ENCODE data around the gene EED.

Gene EED

GRCh38 chr11:86244522-86245368 is at the start of gene EED:
Gene EED (plus strand): TSS chr11:86244753. CDS start chr11:86245230, 477 bp downstream.
- DNase-seq (ENCODE audit: low read depth in 2 of 2, low spot score in 1 of 2), result peak; percentile 77 to 91

- no peak for DNase-seq (ENCODE audit: low read depth in 2 of 2, low spot score in 1 of 2)
Measured at GRCh38 chr11:86194998-86195397, 49.6 kb upstream of the EED start.

GRCh38 chr11:86196085-86196696 is 48.4 kb upstream of the EED start:
- no peak for DNase-seq (ENCODE audit: low read depth in 2 of 2, low spot score in 1 of 2)

GRCh38 chr11:86196913-86197312 is 47.6 kb upstream of the EED start:
- DNase-seq (ENCODE audit: low read depth in 2 of 2, low spot score in 1 of 2), result no peak

GRCh38 chr11:86197448-86197847 is 47.1 kb upstream of the EED start:
- no peak for DNase-seq (ENCODE audit: low read depth in 2 of 2, low spot score in 1 of 2)

- no peak for DNase-seq (ENCODE audit: low read depth in 2 of 2, low spot score in 1 of 2)
Measured at GRCh38 chr11:86198139-86198538, 46.4 kb upstream of the EED start.

- DNase-seq (ENCODE audit: low read depth in 2 of 2, low spot score in 1 of 2), result no peak
Measured at GRCh38 chr11:86199354-86199753, 45.2 kb upstream of the EED start.

GRCh38 chr11:86201371-86201884 is 43.1 kb upstream of the EED start:
- DNase-seq (ENCODE audit: low read depth in 2 of 2, low spot score in 1 of 2), result no peak

- DNase-seq (ENCODE audit: low read depth in 2 of 2, low spot score in 1 of 2), result no peak
Measured at GRCh38 chr11:86202013-86202336, 42.6 kb upstream of the EED start.

- DNase-seq (ENCODE audit: low read depth in 2 of 2, low spot score in 1 of 2), result no peak
Measured at GRCh38 chr11:86204356-86204755, 40.2 kb upstream of the EED start.

GRCh38 chr11:86205421-86206336 is 38.9 kb upstream of the EED start:
- no peak for DNase-seq (ENCODE audit: low read depth in 2 of 2, low spot score in 1 of 2)

- no peak for DNase-seq (ENCODE audit: low read depth in 2 of 2, low spot score in 1 of 2)
Measured at GRCh38 chr11:86206337-86206695, 38.2 kb upstream of the EED start.

- DNase-seq (ENCODE audit: low read depth in 2 of 2, low spot score in 1 of 2), result no peak
Measured at GRCh38 chr11:86207413-86207812, 37.1 kb upstream of the EED start.

- no peak for DNase-seq (ENCODE audit: low read depth in 2 of 2, low spot score in 1 of 2)
Measured at GRCh38 chr11:86208572-86208971, 36.0 kb upstream of the EED start.

GRCh38 chr11:86209806-86210657 is 34.5 kb upstream of the EED start:
- DNase-seq (ENCODE audit: low read depth in 2 of 2, low spot score in 1 of 2), result no peak

GRCh38 chr11:86210898-86211297 is 33.7 kb upstream of the EED start:
- no peak for DNase-seq (ENCODE audit: low read depth in 2 of 2, low spot score in 1 of 2)

- DNase-seq (ENCODE audit: low read depth in 2 of 2, low spot score in 1 of 2), result no peak
Measured at GRCh38 chr11:86211619-86212018, 32.9 kb upstream of the EED start.

GRCh38 chr11:86212019-86212611 is 32.4 kb upstream of the EED start:
- DNase-seq (ENCODE audit: low read depth in 2 of 2, low spot score in 1 of 2), result no peak

GRCh38 chr11:86214710-86215109 is 29.8 kb upstream of the EED start:
- DNase-seq (ENCODE audit: low read depth in 2 of 2, low spot score in 1 of 2), result peak in 1 of 2 donors; percentile 4

Measured in stimulated activated CD8-positive, alpha-beta memory T cell treated with anti-CD3 and anti-CD28 coated beads, Interleukin-4, amount 100 ng/mL, for 4 hours (primary cell).